Measurements from ENCODE around the gene NDUFV2.

- TF ChIP-seq CTCF (conservative IDR thresholded peaks at IDR 0.05) (no peak), EZH2 (IDR thresholded peaks at IDR 0.05; ENCODE audit: low read depth) (no peak)
Measured at GRCh38 chr18:9100796-9101195, 1.7 kb upstream of the NDUFV2 start.

All from PC-9 (cell line).